NCI-H774 (cell line): ENCODE data around the gene TOP3A.

Experiments
- DNase-seq: peaks from one replicate; lab custom pipeline; 2025; lab: John Stamatoyannopoulos, UW

Gene TOP3A

GRCh38 chr17:18253947-18254821 is 60.6 kb downstream of the TOP3A start:
- DNase-seq, result no peak

DNA sequence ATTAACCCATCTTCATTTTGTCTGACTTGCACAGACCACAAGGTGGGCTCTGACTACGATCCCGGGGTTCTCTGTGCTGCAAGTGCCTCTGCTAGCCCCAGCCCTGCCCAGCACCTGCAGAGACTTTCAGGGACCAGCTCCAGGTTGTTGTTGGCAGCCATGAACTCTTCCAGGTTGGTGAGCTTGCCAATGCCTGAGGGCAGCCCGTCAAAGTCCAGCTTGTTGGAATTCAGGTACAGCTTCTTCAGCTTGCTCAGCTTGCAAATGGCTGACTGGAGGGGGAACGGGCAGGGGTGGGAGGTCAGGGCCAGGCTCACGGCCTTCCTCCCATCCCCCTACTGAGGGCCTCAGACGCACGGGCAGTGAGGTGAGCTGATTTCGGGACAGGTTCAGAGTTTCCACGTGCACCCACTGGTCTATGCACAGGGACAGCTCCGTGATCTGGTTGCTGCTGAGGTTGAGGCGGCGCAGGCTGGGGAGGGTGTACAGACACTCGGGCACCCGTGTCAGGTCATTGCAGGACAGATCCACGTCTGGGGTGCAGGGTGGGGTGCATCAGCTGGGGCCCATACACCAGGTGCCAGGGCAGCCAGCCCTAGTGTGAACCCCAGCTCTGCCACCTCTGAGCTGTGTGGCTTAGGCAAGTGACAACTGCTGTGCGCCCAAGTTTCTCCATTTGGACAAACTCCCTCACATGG is 61.5 kb downstream of the TOP3A start:
- DNase-seq, result no peak

GRCh38 chr17:18252160-18252559 is 62.6 kb downstream of the TOP3A start:
- no peak for DNase-seq

DNA sequence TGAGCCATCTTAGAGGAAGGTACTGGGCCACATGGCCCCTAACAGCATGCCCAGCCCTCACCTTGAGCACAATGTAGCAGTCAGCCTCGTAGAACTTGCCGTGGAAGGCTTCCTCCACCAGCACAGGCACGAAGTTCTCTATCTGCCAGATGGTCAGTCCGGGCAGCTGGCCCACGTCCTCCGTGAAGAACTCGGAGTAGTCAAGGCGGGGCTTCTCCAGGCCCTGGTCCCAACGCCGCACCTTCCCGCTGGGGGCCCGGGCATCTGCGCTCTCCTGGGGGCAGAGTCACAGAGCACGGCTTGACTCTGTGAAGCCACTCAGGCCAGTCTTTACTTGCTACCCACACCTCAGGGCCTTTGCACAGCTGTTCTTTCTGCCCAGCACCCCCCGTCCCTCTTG is 63.6 kb downstream of the TOP3A start:
- no peak for DNase-seq

DNA sequence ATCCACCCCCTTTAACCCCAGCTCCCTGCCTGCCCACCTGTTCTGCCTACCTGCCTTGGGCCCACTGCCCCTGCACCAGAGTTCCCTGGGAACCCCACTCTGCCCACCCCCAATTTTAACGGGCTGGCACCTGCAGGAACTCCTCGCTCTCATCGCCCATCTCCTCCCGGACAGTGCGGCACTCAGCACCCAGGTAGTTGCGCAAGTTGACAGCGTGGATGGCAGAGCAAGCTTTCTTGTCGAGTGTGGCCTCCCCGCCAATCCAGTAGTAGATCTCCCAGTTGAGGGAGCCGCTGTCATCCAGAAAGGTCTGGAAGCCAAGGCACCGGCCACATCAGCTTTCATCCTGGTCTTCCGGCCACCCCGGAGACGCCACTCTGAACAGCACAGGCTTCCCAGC is 64.1 kb downstream of the TOP3A start:
- DNase-seq, result no peak

GRCh38 chr17:18250259-18250658 is 64.5 kb downstream of the TOP3A start:
- peak; percentile 0 for DNase-seq

GRCh38 chr17:18248811-18249210 is 66.0 kb downstream of the TOP3A start:
- DNase-seq, result no peak

DNA sequence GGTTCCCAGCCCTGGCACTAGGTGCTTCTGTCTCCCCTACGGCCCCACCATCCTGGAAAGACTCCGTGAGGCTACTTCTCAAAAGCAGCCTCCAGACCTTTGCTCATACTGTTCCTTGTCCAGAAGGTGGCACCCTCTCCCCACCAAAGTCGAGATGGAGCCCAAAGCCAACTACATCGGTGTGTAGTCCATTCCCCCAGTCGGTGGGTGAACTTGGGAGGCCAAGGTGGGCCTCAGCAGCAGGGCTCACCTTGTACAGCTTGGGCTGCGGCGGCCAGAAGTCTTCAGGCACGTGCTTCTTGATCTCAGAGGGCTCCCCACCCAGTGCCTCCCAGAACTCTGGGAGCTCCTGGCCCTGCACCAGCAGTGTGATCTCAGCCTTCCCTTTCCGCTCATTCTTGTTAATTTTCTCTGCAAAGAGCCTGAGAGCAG is 66.5 kb downstream of the TOP3A start:
- peak; percentile 10 for DNase-seq

DNA sequence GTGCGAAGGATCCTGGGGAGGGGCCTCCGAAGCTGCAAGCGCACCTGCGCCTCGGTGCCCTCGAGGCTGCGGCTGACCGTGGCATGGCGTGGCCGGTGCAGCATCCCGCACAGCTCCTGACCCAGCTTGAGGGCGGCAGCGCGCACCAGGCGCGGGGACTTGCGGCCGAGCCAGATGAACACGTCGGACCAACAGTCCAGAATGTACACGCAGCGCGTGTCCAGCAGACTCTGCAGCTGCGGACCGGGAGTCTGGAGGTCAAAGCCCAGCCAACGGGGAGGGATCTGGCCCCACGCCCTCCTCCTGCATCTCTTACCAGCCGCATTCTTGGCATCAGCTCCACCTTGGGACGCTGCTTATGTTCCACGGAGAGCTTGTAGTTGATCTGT is 67.2 kb downstream of the TOP3A start:
- DNase-seq, result no peak

GRCh38 chr17:18246880-18247612 is 67.7 kb downstream of the TOP3A start:
- DNase-seq, result peak; percentile 49

DNA sequence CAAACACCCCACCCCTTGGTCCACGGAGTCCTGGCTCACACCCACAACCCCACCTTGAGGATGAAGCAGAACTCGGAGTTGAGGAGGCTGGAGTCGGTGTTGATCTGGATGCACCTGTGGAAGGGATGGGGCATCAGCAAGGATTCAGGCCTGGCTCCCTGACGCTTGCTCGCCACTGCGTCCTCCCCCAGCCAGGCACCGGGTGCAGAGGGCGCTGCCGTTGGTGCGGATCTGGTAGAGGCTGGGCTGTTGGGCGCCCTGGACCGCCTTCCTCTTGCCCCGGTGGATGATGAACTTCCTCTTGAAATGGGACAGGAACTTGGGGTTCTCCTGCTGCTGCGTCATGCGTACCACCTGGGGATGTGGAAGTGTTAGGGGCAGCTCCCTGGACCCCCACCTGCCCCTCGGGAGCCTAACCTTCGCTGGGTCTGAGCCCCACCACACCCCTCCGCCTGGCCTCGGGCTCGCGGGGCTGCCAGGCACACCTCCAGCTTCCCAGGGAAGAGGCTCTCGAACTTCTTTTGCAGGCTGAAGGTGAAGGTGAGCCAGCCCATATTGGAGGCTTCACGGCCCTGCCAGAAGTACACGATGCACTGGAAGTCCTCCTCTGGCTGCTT is 68.6 kb downstream of the TOP3A start:
- no peak for DNase-seq

GRCh38 chr17:18245038-18245776 is 69.6 kb downstream of the TOP3A start:
- no peak for DNase-seq

DNA sequence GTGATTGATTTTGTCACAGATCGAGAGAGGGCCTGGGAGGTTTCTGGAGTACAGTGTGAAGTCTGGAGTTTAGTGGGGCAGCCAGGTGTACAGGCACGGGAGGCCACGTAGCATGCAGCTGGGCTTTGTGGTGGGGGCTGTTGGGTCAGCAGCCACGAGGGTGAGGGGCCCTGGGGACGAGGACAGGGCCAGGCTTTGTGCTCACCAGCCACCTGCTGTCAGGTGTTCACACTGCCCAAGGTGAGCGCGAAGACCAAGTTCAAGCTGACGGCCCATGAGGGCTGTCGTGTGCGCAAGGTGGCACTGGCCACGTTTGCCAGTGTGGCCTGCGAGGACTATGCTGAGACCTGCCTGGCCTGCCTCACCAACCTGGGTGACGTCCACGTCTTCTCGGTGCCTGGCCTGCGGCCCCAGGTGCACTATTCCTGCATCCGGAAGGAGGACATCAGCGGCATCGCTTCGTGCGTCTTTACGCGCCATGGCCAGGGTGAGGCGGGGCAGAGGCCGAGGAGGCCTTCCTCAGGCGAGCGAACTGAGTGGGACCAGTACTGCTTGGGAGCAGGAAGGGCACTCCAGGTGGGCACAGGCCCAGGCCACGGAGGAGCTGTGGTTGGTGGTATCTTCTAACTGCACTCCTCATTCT is 73.4 kb downstream of the TOP3A start:
- DNase-seq, result no peak

- DNase-seq, result no peak
Measured at GRCh38 chr17:18240449-18240848, 74.3 kb downstream of the TOP3A start.

- DNase-seq, result no peak
Measured at GRCh38 chr17:18238299-18238698, 76.5 kb downstream of the TOP3A start.

DNA sequence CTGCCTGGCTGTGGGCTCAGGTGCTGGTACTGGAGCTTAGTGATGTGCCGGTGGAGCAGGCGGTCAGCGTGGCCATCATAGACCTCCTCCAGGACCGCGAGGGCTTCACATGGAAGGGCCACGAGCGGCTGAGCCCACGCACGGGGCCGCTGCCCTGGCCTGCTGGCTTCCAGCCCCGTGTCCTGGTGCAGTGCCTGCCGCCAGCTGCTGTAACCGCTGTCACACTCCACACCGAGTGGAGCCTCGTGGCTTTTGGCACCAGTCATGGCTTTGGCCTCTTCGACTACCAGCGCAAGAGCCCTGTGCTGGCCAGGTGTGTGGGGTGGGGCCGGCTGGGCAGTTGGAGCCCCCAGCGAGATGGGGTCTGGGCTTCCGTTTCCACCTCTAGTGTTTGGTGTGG is 77.3 kb downstream of the TOP3A start:
- no peak for DNase-seq

- no peak for DNase-seq
Measured at GRCh38 chr17:18236494-18236893, 78.3 kb downstream of the TOP3A start.

- DNase-seq, result no peak
Measured at GRCh38 chr17:18235743-18236256, 79.0 kb downstream of the TOP3A start.

- no peak for DNase-seq
Measured at GRCh38 chr17:18234853-18235380, 79.9 kb downstream of the TOP3A start.

DNA sequence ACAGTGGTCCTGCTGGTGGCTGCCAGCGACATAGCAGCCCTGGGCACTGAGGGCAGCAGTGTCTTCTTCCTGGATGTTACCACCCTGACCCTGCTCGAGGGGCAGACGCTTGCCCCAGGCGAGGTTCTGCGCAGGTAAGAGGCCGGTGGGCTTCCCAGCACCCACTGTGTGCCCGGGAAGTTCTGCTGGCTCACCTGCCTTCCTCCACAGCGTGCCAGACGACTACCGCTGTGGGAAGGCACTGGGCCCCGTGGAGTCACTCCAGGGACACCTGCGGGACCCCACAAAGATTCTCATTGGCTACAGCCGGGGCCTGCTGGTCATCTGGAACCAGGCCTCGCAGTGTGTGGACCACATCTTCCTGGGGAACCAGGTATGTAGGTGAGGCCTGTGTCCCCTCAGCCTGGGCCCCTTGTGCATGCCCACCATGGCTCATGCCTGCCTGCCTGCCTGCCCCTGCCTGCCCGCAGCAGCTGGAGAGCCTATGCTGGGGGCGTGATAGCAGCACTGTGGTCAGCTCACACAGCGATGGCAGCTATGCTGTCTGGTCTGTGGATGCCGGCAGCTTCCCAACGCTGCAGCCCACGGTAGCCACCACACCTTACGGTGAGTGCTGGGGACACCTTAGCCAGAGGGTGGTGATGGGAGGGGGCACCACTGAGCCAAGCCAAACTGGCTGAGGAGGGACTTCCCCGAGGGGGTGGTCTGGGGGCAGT is 80.8 kb downstream of the TOP3A start:
- no peak for DNase-seq
